H1 (cell line): ENCODE results near the gene ADGRB2. TPM values are rescaled to one million over a fixed set of nuclear protein-coding genes. Genes with fewer than 3 reads are reported as not detected.
A peak's percentile ranks its signal among the peaks of the same experiment; 100 is the strongest.

ENCODE experiments used
- CTCF ChIA-PET: fragments of 300-600 bp; sonication (Branson Sonifier 250); formaldehyde crosslinking; loops from one replicate; lab custom pipeline; 2021; ENCODE audit not compliant: partially characterized antibody; lab: Charles Lee
- POLR2A ChIA-PET: fragments of 300-600 bp; sonication (Branson Sonifier 250); formaldehyde crosslinking; loops from one replicate; lab custom pipeline; 2021; ENCODE audit warnings: inconsistent platforms; ENCODE audit not compliant: partially characterized antibody; lab: Charles Lee
- DNase-seq, 2 experiments: peaks; one replicate each; pipeline versions ENCODE4 v3.0.0 to v3.0.0-alpha.2; 2010 to 2022; ENCODE audit warnings: low spot score in 2 of 2, low read depth in 1 of 2, mixed read lengths in 1 of 2
- FAIRE-seq: peaks from 2 replicates; lab custom pipeline; 2011; peaks lifted over from hg19 to GRCh38; lab: Jason Lieb, UNC
- H2AFZ ChIP-seq: 2 replicates; pipeline ENCODE4 v1.8.1; 2012; ENCODE audit warnings: low read length, inconsistent platforms
- H2AK5ac ChIP-seq: 2 replicates; pipeline ENCODE4 v1.6.1; 2013; ENCODE audit warnings: low read depth, low read length
- H2BK120ac ChIP-seq: replicated peaks from 2 replicates; pipeline ENCODE3; 2013; ENCODE audit warnings: low read depth, low read length, inconsistent platforms
- H2BK12ac ChIP-seq: 2 replicates; pipeline ENCODE4 v1.6.1; 2013; ENCODE audit warnings: low read depth, low read length
- H2BK15ac ChIP-seq: 2 replicates; pipeline ENCODE4 v1.6.1; 2013; ENCODE audit warnings: low read length
- H2BK20ac ChIP-seq: 2 replicates; pipeline ENCODE4 v1.6.1; 2013; ENCODE audit warnings: low read length
- H2BK5ac ChIP-seq: 2 replicates; pipeline ENCODE4 v1.6.1; 2013; ENCODE audit warnings: low read depth, low read length
- H3K14ac ChIP-seq: 2 replicates; pipeline ENCODE4 v1.6.1; 2013; ENCODE audit warnings: inconsistent platforms; ENCODE audit not compliant: insufficient read length
- H3K18ac ChIP-seq: 2 replicates; pipeline ENCODE4 v1.6.1; 2013; ENCODE audit warnings: low read length; ENCODE audit errors: extremely low read depth
- H3K23ac ChIP-seq: 2 replicates; pipeline ENCODE4 v1.6.1; 2013; ENCODE audit warnings: inconsistent platforms; ENCODE audit not compliant: insufficient read length
- H3K23me2 ChIP-seq: 2 replicates; pipeline ENCODE4 v1.6.1; 2013; ENCODE audit warnings: low read depth, low read length
- H3K27ac ChIP-seq: 2 replicates; pipeline ENCODE4 v1.6.1; 2011; ENCODE audit warnings: low read depth, low read length, inconsistent platforms
- H3K27me3 ChIP-seq, 4 experiments: replicated peaks in 1 of 4; 1 replicate in 1 of 4; 2 replicates in 3 of 4; pipeline versions ENCODE4 v1.6.1 to v1.8.1; 2011 to 2013; ENCODE audit warnings: low read length in 3 of 4, mild to moderate bottlenecking in 3 of 4, inconsistent platforms in 2 of 4, mixed read lengths in 2 of 4, moderate library complexity in 1 of 4; ENCODE audit not compliant: control insufficient read depth in 3 of 4, insufficient read depth in 3 of 4; ENCODE audit errors: extremely low read depth in 1 of 4
- H3K36me3 ChIP-seq, 4 experiments: 2 replicates each; pipeline versions ENCODE4 v1.6.1 to v1.8.1; 2011 to 2013; ENCODE audit warnings: mild to moderate bottlenecking in 4 of 4, low read length in 3 of 4, moderate library complexity in 2 of 4, control low read depth in 1 of 4, inconsistent platforms in 1 of 4; ENCODE audit not compliant: insufficient read depth in 4 of 4, control insufficient read depth in 2 of 4
- H3K4ac ChIP-seq: replicated peaks from 2 replicates; pipeline ENCODE3; 2013; ENCODE audit warnings: low read length, low read depth, mixed read lengths, inconsistent platforms; ENCODE audit not compliant: insufficient read length
- H3K4me1 ChIP-seq, 4 experiments: replicated peaks in 1 of 4; 1 replicate in 1 of 4; 2 replicates in 3 of 4; pipeline versions ENCODE4 v1.6.1 to v1.8.1; 2011 to 2013; ENCODE audit warnings: low read length in 3 of 4, inconsistent platforms in 2 of 4, mixed read lengths in 1 of 4; ENCODE audit not compliant: insufficient read depth in 4 of 4, control insufficient read depth in 3 of 4
- H3K4me2 ChIP-seq, 2 experiments: 2 replicates each; pipeline versions ENCODE4 v1.6.1 to v1.8.1; 2011 to 2013; ENCODE audit warnings: low read depth in 2 of 2, low read length in 2 of 2, control low read depth in 1 of 2, inconsistent platforms in 1 of 2, mild to moderate bottlenecking in 1 of 2; ENCODE audit not compliant: insufficient read depth in 1 of 2
- H3K4me3 ChIP-seq, 4 experiments: fragments of 200-600, 300-600 bp in 1 of 4; sonication (generic), shearing (Covaris generic), sonication (Bioruptor Twin) in 1 of 4; 2 replicates each; pipeline versions ENCODE4 v1.5.1 to v1.8.1; 2011 to 2016; ENCODE audit warnings: low read length in 4 of 4, low read depth in 3 of 4, control low read depth in 2 of 4, inconsistent platforms in 2 of 4, mild to moderate bottlenecking in 2 of 4, mixed read lengths in 1 of 4, moderate library complexity in 1 of 4; ENCODE audit not compliant: insufficient read depth in 2 of 4; ENCODE audit errors: extremely low read depth in 1 of 4
- H3K56ac ChIP-seq: replicated peaks from 2 replicates; pipeline ENCODE3; 2013; ENCODE audit warnings: low read depth, mild to moderate bottlenecking, mixed read lengths, low read length, inconsistent platforms; ENCODE audit not compliant: insufficient read length
- H3K79me1 ChIP-seq: 2 replicates; pipeline ENCODE4 v1.6.1; 2013; ENCODE audit warnings: low read depth, low read length, control low read depth
- H3K79me2 ChIP-seq, 2 experiments: 2 replicates each; pipeline versions ENCODE4 v1.6.1 to v1.8.1; 2012 to 2013; ENCODE audit warnings: low read length in 2 of 2, mild to moderate bottlenecking in 2 of 2, inconsistent platforms in 1 of 2; ENCODE audit not compliant: insufficient read depth in 2 of 2, control insufficient read depth in 1 of 2
- H3K9ac ChIP-seq, 4 experiments: replicated peaks in 1 of 4; 1 replicate in 1 of 4; 2 replicates in 3 of 4; pipeline versions ENCODE4 v1.6.1 to v1.8.1; 2011 to 2013; ENCODE audit warnings: low read depth in 3 of 4, low read length in 3 of 4, control low read depth in 2 of 4, mild to moderate bottlenecking in 2 of 4, moderate library complexity in 2 of 4, inconsistent platforms in 1 of 4; ENCODE audit errors: extremely low read depth in 1 of 4
- H3K9me3 ChIP-seq, 2 experiments: 2 replicates each; pipeline versions ENCODE4 v1.6.1 to v1.8.1; 2012 to 2013; ENCODE audit warnings: mild to moderate bottlenecking in 2 of 2, moderate library complexity in 2 of 2, control low read depth in 1 of 2, inconsistent platforms in 1 of 2, low read depth in 1 of 2, low read length in 1 of 2, mixed read lengths in 1 of 2; ENCODE audit not compliant: insufficient read depth in 2 of 2
- H4K20me1 ChIP-seq, 2 experiments: replicated peaks in 1 of 2; 2 replicates each; pipeline versions ENCODE3 to v1.8.1; 2011 to 2013; ENCODE audit warnings: inconsistent platforms in 2 of 2, low read length in 2 of 2, mild to moderate bottlenecking in 1 of 2; ENCODE audit not compliant: insufficient read depth in 2 of 2, control insufficient read depth in 1 of 2
- H4K5ac ChIP-seq: 2 replicates; pipeline ENCODE4 v1.6.1; 2013; ENCODE audit warnings: low read length, low read depth, mixed read lengths, inconsistent platforms; ENCODE audit not compliant: insufficient read length
- H4K8ac ChIP-seq: 2 replicates; pipeline ENCODE4 v1.8.0; 2013; ENCODE audit warnings: mild to moderate bottlenecking, moderate library complexity, low read length, inconsistent platforms; ENCODE audit not compliant: insufficient read depth; ENCODE audit errors: extremely low read depth
- H4K91ac ChIP-seq: replicated peaks from 2 replicates; pipeline ENCODE3; 2013; ENCODE audit warnings: low read length, mixed read lengths, inconsistent platforms; ENCODE audit not compliant: insufficient read length
- E2F6 ChIP-seq: IDR thresholded peaks from 2 replicates; pipeline ENCODE4 v1.6.1; 2012; ENCODE audit warnings: inconsistent platforms
- EP300 ChIP-seq, 2 experiments: IDR thresholded peaks; 1 replicate in 1 of 2; 2 replicates in 1 of 2; pipeline ENCODE4 v1.6.1; 2011 to 2012; ENCODE audit warnings: low read depth in 2 of 2, low read length in 2 of 2, mild to moderate bottlenecking in 2 of 2, borderline replicate concordance in 1 of 2, inconsistent platforms in 1 of 2, moderate library complexity in 1 of 2
- EZH2 ChIP-seq: fragments of 200-600 bp; sonication (generic); IDR thresholded peaks from 2 replicates; pipeline ENCODE4 v1.7.1; 2012; ENCODE audit warnings: low read depth, mild to moderate bottlenecking, moderate library complexity, low read length, inconsistent platforms; ENCODE audit not compliant: severe bottlenecking
- SP2 ChIP-seq: IDR thresholded peaks from 2 replicates; pipeline ENCODE4 v1.6.1; 2012; ENCODE audit warnings: mild to moderate bottlenecking, low read length, inconsistent platforms
- USF2 ChIP-seq: IDR thresholded peaks from 2 replicates; pipeline ENCODE4 v1.6.1; 2011; ENCODE audit warnings: low read length, improper control_type of control experiment
- WGBS, 2 experiments: shearing (Covaris generic) in 1 of 2; methylation state at CpG; one replicate each; pipeline versions ENCODE4 v1.1.6 to v1.1.7; 2013 to 2015; ENCODE audit warnings: low lambda C conversion rate in 2 of 2, mixed read lengths in 2 of 2, inconsistent platforms in 1 of 2, low coverage in 1 of 2, missing lambda C conversion rate in 1 of 2; ENCODE audit not compliant: insufficient replicate concordance in 2 of 2, insufficient coverage in 1 of 2, insufficient read length in 1 of 2; ENCODE audit errors: extremely low coverage in 1 of 2, missing lambda C conversion rate in 1 of 2; 5-methylcytosine and 5-hydroxymethylcytosine counted together
- polyA plus RNA-seq, 7 experiments: library from polyadenylated mRNA; depleted of rRNA in 3 of 7; stranded (reverse) in 5 of 7; unstranded in 2 of 7; fragments of >200 nt in 5 of 7; fragments of 200-250 nt in 2 of 7; gene quantifications; 1 replicate in 5 of 7; 2 replicates in 1 of 7; 4 replicates in 1 of 7; pipeline versions ENCODE4 v1.2.1 to v1.2.3, GENCODE V29; 2011 to 2013; ENCODE audit warnings: missing spikeins in 2 of 7, mixed read lengths in 2 of 7
- total RNA-seq: library from RNA; stranded (reverse); fragmentation: NEBNext Ultra II Directional; extraction: Animal tissue kit (Norgen Biotek cat#: 25700); gene quantifications from 2 replicates; pipeline ENCODE4 v1.2.1, GENCODE V29; 2021

Gene ADGRB2
- total and polyA plus RNA-seq, 2 of the 8 experiments (the other 6 are each of a cell fraction or from before 2014, with no cell fraction given), result 15.6 to 26.2 TPM

- CTCF ChIA-PET, result interaction anchor here (1.0 to 3.3 kb wide), 11 partner anchors 12 to 121 kb away, joined by 3 to 22 read pairs (median 4); partner anchors contain the start of gene ADGRB2
- Histone ChIP-seq H2BK5ac (no peak overlapping the region; the same call in 1 of the 2 replicates), H3K23ac (no peak overlapping the region), H3K27ac (no peak overlapping the region), H4K91ac (no peak overlapping the region), H3K4ac (no peak overlapping the region), H3K23me2 (peaks cover 10% of the 10 kb centered on the region), H2BK15ac (no peak overlapping the region), H4K8ac (no peak overlapping the region), H2AFZ (no peak overlapping the region), H3K4me3 (no peak overlapping the region), H3K4me2 (no peak overlapping the region), H3K36me3 (no peaks in the 10 kb centered on the region), H3K79me2 (no peaks in the 10 kb centered on the region), H3K14ac (no peak overlapping the region), H3K9me3 (no peaks in the 10 kb centered on the region), H4K5ac (no peak overlapping the region), H4K20me1 (no peaks in the 10 kb centered on the region), H3K18ac (no peak overlapping the region), H3K27me3 (no peaks in the 10 kb centered on the region), H2AK5ac (no peak overlapping the region), H3K9ac (no peak overlapping the region), H2BK12ac (0 out of 2 replicates have a peak overlapping the region, but pooled peaks have one; percentile 34), H3K56ac (no peak overlapping the region), H2BK120ac (no peak overlapping the region), H2BK20ac (peak overlapping the region; percentile 13; the same call in 1 of the 2 replicates), H3K79me1 (no peaks in the 10 kb centered on the region), H3K4me1 (peaks cover 2 to 27% (median 21%) of the 10 kb centered on the region in 4 experiments)
- FAIRE-seq, result no peak
- 92% methylated on average over 4 of the region's 4 CpGs; no CpG with 5 or more reads in 1 of the 2 experiments for WGBS, 2 experiments
- POLR2A ChIA-PET, result interaction anchor here (0.6 to 2.2 kb wide), 9 partner anchors 8 to 149 kb away, joined by 3 to 6 read pairs (median 3); partner anchors contain the start of genes COL16A1 and PEF1
- no peak for DNase-seq
- no peak for TF ChIP-seq E2F6
- no peak for TF ChIP-seq USF2
- TF ChIP-seq EZH2, result no peak
- TF ChIP-seq SP2, result no peak
- no peak for TF ChIP-seq EP300 (IDR thresholded peaks at IDR 0.05; ENCODE audit: borderline replicate concordance in 1 of 2, low read depth in 2 of 2, low read length in 2 of 2)
Measured at GRCh38 chr1:31784356-31785019, 20.3 kb upstream of the ADGRB2 start.
